ENCODE measurements around the gene TMEM208.

Gene TMEM208

GRCh38 chr16:67237396-67238277 lies 10.7 kb downstream of the TMEM208 start:
- DNase-seq = no peak

GRCh38 chr16:67238278-67238575 lies 11.3 kb downstream of the TMEM208 start:
- no peak for DNase-seq

GRCh38 chr16:67238806-67239470 lies 12.0 kb downstream of the TMEM208 start:
- no peak for DNase-seq

GRCh38 chr16:67240506-67240905 lies 13.6 kb downstream of the TMEM208 start:
- DNase-seq = no peak

- no peak for DNase-seq
Observed at GRCh38 chr16:67241008-67241900, 14.3 kb downstream of the TMEM208 start.

- DNase-seq = no peak
Observed at GRCh38 chr16:67242138-67242730, 15.3 kb downstream of the TMEM208 start.

- no peak for DNase-seq
Observed at GRCh38 chr16:67243481-67243880, 16.6 kb downstream of the TMEM208 start.

- peak; percentile 35 to 89 (median 64) for DNase-seq
Observed at GRCh38 chr16:67244387-67245185, 17.7 kb downstream of the TMEM208 start.

GRCh38 chr16:67245186-67245585 lies 18.3 kb downstream of the TMEM208 start:
- DNase-seq = no peak

GRCh38 chr16:67245674-67246080 lies 18.7 kb downstream of the TMEM208 start:
- no peak for DNase-seq

- peak in 3 of 5 experiments; percentile 29 to 64 (median 36) for DNase-seq
Observed at GRCh38 chr16:67246081-67246755, 19.3 kb downstream of the TMEM208 start.

- DNase-seq = peak in 2 of 5 experiments; percentile 30 to 38
Observed at GRCh38 chr16:67246756-67247191, 19.8 kb downstream of the TMEM208 start.

GRCh38 chr16:67247192-67248072 lies 20.5 kb downstream of the TMEM208 start, which contains the start of gene FHOD1:
TSS of gene FHOD1 (minus strand) at chr16:67247481. CDS start at chr16:67247410, 71 bp downstream.
- DNase-seq = peak; percentile 93 to 97 (median 95)

- DNase-seq = no peak
Observed at GRCh38 chr16:67248073-67248400, 21.1 kb downstream of the TMEM208 start.

- peak in 1 of 5 experiments; percentile 45 for DNase-seq
Observed at GRCh38 chr16:67248401-67249177, 21.7 kb downstream of the TMEM208 start, which contains the start of gene SLC9A5. TSS of gene SLC9A5 (plus strand) at chr16:67248979. CDS start at chr16:67249015, 36 bp downstream.

GRCh38 chr16:67249178-67250044 lies 22.5 kb downstream of the TMEM208 start:
- DNase-seq = no peak

- no peak for DNase-seq
Observed at GRCh38 chr16:67250045-67250327, 23.1 kb downstream of the TMEM208 start.

All from T-helper 2 cell (primary cell).